Measurements from ENCODE around the gene SYMPK.

The SYMPK gene

DNA sequence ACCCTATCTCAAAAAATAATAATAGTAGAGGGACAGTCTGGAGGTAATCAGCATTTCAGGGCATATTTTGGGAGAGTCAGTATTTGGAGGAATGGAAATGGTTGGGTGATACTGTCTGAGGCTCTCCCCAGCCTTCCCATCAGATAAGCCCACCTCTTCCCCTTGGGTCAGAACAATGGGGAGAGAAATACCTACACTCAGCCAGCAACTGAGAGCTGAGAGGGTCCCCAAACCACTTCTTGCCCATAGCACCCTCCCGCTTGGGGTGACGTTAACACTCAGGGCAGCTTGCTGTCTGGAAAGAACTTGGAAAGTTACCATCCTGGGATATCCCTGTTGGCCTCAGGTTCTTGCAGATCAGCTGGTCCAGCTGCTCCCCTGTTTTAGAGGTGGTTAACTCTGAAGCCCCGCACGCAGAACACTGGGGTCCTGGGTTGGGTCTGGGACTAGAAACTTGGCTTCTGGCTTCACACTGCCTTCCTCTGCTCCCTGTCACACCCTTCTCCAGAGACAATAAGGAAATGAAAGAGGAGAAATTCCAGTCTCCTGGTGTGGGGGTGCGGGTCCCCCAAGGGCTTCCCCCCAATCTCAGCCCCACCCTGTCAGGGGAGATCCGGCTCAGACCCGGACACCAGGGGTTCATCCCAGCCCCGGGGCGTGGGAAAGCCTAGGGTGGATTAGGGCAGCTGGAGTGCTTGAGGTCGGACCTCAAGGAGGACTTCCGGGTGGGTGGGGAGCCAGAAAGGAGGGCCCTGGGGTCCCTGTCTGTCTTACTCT is 3.6 kb upstream of the SYMPK start:
- no peak for DNase-seq

DNA sequence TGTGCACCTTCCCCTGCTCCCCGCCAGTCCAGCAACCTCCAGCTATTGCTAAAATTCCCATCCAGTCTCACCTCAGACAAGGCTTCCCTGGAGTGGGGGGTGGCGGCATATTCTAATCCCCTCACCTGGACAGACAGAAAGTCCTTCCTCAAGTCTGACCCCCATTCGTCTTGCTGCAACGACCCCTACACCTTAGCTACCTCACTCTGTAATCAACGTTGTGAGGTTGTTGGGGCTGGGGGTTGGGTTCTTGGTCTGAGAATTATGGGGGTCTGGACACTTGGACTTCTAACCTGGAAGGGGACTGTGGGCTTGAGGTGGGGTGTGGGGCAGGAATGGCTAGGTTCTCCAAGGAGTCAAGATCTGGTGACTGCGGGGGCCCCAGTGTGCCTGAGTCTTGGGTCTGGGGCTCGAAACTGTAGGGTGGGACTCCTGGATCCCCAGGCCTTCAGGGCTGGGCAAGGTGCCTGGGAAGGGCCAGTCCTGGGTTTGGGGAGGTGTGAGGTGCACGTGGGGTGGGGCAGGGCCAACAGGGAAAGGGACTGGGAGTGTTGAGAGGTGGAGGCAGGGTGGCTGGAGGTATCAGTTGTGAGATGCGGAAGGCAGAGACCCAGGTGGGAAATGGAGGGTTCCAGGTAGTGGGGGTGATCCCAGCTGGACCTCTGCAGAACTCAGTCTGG is 2.5 kb upstream of the SYMPK start:
- no peak for DNase-seq

DNA sequence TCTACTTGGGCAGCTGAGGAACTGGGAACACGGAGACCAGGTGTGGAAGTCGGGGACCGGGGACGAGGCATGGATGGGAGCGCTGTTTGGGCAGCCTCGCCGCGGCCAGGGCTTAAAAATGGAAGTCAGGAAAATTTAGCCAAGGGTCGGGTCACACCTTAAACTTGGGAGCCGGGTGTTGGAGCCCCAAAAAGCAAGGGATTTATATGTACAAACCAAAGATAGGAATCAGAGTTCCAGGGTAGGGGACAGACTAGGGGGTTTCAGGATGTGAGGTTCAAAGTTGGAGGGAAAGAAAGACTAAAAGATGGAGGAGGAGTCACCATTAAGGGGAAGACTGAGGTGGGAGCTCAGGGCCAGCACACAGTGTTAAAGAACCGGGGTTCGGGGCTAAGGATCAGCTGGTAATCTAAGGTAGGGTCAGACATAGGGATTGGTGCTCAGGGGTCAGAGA is 1.7 kb upstream of the SYMPK start:
- no peak for DNase-seq

DNA sequence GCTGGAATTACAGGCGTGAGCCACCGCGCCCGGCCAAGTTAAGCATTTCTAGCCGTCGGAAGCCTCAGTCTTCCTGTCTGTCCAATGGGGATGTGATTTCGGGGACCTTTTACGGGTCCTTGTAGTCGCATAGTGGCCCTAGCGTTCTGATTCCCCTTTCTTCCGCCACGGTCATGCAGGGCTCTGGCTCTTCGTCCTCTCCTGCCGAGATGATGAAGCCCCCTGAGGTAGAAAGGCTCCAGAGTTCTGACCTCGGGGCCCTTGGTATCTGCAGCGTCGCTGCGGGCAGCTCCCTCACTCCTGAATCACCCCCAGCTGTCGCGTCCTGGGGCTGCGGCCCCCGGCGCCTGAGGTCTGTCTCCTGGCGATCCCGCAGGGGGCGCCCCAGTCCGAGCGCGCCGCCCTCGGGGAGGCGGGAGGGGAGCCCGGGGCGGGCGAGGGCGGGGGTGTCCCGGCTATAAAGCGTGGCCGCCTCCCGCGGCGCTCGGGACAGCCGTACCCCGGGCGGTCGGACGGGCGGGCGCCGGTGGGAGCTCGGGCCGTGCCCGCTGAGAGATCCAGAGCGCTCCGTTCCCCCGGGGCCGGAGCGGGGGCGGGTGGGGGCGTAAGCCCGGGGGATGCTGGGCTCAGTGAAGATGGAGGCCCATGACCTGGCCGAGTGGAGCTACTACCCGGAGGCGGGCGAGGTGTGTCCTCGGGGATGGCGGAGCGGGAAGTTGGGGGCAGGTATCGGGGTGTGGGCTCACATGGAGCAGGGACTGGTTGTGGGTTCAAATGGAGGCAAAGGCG is 1.1 kb upstream of the SYMPK start, which contains the start of gene FOXA3:
TSS of gene FOXA3 (plus strand) at position 487 of the 789 bp plus-strand sequence. CDS start at position 618, 131 bp downstream.
- peak; percentile 57 for DNase-seq

DNA sequence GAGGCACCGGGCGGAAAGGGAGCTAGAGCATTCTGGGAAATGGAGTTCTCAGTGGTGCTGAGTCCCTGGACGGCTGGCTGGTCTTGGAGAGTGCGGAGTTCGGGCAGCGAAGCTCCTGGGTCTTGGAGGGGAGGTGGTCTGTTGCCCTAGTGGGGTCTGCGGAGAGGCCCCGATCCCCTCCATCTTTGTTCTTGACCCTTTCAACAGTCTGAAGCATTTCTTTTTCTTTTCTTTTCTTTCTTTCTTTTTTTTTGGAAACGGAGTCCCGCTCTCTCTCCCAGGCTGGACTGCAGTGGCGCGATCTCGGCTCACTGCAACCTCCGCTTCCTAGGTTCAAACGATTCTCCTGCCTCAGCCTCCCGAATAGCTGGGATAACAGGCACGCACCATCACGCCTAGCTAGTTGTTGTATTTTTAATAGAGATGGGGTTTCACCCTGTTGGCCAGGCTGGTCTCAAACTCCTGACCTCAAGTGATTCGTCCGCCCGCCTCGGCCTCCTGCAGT is 440 bp upstream of the SYMPK start:
- no peak for DNase-seq

DNA sequence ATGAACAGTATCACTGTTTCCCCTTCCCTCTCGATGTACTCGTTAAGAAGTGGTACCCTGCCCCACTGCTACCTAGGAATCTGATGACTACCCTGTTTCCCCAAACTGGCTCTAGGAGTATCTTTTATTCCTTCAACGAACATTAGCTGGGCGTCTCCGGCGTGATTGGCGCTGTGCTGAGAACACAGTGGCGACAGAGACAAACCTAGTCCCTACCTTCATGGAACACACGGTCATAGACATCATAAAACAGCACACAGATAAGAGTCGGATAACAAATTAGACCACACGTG is 730 bp downstream of the SYMPK start:
- no peak for DNase-seq

DNA sequence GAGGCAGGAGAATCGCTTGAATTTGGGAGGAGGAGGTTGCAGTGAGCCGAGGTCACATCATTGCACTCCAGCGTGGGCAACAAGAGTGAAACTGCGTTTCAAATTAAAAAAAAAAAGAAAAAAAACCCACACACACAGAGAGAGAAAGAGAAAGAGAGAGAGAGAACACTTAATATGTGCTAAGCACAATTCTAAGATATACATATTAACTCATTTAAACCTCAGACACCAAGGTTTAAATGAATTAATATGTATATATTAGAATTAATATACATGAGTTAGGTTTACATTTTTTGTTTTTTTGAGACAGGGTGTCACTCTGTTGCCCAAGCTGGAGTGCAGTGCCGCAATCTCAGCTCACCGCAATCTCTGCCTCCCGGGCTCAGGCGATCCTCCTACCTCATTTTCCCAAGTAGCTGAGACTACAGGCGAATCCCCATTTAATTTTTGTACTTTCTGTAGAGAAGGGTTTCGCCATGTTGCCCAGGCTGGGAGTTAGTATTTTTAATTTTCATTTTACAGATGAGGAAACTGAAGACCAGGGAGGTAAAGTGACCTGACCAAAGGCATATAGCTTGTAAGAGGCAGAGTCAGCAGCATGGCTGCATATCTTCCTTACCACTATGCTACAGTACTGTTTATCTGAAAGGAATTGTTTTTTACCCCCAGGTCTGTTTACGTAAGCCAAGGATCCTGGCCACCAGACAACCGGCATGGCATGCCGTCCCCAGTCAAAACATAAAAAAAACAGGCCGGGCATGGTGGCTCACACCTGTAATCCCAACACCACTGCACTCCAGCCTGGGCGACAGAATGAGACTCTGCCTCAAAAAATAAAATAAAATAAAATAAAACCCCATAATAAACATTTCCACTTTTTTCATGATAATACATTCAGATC is 2.3 kb downstream of the SYMPK start:
- no peak for DNase-seq

DNA sequence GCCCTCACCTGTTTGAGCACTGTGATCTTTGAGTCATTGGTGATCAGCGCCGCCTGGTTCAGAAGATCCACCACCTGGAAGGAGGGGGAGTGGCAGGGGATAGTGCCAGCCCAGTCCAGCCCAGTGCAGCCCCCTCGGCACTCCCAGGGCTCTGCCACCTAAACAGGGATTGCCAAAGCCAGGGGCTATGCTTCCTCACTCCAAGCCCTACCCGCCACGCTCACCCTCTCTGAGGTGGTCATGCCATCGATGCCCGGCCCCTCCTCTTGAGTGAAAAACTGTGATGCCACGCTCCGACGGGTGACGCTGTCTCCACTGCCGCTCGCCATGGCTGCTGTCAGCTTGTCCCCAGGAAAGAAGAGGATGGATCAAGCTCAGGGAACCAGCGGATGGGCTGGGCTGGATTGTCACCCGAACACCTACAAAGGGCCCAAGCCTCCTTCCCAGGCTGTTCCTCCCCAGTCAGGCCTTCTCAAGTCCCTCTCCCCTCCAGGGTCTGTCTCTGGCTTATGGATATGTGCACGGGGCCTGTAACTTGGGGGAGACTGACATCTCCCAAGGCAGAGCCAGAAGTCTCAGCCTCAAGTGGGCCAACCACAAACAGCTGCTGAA is 8.7 kb downstream of the SYMPK start:
- no peak for DNase-seq

DNA sequence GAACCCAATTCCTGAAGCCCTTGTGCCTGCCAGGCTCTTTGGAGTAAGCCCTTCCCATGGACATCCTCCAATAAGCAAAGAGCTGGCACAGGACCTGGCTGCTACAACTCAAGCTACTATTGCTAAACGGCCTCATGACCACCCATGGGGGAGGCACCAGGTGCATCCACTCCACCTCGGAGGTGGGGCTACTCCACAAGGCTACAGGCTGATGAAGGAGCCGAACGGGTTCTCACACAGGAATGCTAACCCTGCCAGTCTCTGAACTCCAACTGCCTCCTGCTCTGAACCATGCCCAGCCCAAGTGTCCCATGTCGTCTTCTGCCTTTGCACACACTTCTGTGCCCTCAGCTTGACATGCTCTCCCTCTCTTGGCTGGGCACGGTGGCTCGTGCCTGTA is 10.0 kb downstream of the SYMPK start:
- DNase-seq: no peak

DNA sequence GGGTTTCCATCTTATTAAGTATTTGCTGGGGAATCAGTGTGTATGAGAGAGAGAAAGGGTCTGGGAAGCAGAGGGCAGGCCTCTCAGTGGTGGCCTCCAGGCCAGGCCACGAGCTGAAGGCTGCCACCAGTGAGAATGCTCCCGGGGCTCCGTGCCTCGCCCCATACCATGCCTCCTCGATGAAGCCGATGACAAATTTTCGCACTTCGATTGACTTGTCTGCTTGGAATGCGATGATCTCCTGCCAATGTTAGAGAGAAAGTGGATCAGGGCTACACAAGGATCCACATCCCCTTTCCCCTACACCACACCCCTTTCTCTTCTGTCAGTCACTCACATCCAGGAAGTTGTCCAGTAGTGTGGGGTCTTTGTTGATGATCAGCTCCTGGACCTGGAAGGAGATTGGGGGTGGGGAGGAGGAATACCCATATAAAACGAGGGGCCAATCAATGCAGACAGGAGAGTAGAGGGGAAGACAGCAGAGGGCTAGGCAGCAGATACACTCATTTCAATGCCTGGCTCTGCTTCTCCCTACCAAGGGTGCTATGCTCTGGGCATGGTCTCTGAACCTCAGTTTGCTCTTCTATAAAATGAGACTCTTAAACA is 10.7 kb downstream of the SYMPK start:
- DNase-seq: no peak

DNA sequence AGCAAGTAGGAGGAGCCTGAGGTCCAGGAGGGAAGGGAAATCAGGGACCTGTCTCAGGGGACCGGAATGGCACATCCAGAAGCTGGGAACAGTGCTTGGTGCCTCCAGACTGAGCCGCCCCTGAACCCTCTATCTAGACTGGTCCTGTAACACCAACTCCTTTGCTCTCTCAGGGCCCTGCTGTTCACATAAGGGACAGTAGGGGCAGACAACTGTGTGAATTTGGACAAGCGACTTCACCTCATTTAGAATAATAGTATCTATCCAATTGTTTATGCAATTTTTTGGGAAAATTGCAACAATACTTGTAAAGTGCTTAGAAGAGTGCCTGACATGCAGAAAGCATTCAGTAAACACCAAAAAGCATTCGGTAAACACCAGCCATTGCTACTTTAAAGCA is 14.0 kb downstream of the SYMPK start:
- DNase-seq: no peak

DNA sequence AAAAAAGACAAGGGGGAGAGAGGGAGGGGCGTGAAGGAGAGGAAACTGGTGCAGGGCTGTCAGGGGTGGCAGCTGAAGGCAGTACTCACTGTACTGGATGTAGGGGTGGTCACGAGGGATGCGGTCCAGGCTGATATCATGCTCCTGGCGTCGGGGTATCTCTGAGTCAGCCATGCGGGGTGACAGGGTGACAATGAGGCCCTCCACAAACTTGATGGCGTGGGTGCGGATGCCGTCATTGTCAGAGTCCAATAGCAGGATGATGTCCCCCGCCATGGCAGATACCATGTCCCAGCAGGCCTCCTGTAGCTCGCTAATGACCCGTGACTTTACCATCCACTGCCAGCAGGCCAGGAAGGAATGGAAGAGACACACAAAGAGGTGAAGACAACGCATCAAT is 15.3 kb downstream of the SYMPK start:
- DNase-seq: no peak

DNA sequence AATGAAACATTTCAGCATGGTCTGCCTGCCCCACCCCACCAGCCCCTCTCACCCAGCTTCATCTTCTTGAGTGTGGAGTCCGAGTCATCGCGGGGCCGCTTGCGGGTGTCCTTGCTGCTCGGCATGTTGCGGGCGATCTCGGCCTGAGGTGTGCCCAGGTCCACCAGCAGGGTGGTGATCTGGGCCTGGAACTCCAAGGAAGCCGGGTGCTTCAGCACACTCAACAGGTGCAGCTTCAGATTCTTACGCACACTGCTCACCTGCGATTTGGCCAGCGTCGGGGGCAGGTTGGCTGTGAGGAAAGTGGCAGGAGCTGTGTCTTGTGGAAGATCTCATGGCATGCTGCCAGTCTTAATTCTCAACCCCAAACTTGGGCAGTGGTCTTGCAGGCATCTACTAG is 20.7 kb downstream of the SYMPK start:
- DNase-seq: no peak

DNA sequence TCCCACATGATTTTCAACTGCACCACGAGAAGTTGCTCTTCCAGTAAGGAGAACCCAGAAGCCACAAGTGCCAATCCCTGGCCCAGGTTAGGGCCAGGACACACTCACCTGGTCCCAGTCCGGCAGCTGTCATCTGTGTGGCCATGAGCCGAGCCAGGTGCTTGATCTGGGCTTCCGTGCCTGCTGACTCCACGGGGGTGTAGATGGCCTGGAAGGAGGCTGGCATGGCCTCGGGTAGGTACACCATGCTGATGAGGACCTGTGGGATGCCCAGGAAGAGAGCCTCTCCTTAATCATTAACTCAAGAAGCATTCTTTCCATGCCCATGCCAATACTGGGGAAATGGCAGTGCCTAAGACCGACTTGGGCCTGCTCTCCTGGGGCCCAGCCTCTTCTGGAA is 28.0 kb downstream of the SYMPK start:
- no peak for DNase-seq

DNA sequence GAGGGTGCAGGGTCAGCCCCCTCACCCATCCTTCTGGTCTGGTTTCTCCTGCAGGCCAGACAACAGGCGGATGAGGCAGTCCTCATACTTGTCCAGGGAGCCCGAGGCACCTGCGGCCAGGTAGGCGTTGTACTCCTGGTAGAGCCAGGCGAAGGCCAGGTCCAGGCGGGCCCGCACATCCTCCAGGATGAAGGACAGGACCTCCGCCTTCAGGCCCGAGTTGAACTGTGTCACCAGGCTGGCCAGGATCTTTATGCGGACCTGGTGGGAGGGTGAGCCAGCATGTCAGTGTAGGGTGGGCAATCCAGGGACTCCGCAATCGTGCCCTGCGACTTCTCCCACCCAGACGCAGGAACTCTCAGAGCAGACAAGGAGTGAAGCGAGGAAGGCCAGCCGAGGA is 34.0 kb downstream of the SYMPK start:
- no peak for DNase-seq

DNA sequence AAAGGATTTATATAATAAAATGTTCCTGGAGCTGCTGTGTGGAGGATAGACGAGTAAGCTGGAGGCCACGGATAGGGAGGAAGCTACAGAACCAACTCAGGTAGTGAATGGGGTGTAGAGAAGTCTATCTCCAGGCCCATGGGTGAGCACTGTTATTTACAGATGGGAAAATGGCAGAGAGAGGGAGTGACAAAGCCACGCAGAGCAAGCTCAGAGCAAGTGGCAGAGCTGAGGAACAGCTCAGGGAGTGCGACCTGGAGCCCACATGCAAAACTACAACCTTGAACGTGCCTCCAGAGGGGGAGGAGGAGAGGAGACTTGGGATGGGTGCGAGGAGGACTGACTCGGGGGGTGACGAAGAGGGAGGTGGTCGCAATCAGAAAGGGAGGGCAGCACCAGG is 34.4 kb downstream of the SYMPK start:
- DNase-seq: no peak

DNA sequence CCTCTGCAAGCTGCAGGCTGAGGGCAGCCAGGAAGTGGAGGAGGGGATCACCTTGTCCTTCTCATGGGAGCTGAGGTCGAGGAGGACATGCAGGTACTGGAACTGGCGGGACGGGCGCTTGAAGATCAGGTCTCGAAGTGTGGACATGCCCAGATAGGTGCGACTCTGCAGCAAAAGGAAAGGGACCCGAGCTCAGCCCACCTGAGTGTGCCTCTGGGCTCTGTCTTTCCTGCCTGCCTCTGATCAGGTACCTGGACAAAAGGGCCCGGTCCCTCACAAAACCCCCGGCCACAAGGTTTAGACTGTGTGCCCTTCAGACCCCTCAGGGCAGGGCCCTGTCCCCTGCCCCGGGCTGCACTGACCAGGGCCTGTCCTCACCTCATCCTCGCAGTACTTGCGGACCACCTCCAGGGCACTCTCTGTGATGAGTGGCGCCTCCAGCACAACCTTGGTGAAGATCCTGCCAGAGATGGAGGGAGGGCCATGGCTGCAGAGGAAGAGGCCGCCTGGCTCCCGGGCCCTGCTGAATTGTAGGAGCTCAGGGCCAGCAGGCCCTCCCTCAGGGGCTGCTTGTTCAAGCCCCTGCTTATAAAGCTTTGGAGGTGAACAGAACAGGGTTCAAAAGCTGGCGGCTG is 35.4 kb downstream of the SYMPK start:
- DNase-seq: no peak

DNA sequence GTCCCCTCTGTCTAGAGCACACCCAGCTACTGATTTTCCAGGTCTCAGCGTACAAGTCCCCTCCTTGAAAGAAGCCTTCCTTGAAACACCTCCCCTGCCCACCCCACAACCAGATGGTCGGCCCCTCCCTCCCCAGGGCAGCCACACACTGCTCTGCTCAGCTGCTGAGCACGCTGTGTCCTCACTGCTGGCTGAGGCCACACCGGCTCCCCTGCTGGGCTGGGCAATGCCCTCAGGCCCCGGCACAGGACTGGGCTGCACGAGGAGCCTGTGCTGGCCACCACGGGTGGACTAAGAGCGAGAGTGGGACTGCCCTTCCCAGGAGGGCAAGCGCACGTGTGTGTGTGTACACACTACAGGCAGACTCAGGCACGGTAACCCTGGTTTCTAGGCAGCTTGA is 36.0 kb downstream of the SYMPK start:
- DNase-seq: no peak

DNA sequence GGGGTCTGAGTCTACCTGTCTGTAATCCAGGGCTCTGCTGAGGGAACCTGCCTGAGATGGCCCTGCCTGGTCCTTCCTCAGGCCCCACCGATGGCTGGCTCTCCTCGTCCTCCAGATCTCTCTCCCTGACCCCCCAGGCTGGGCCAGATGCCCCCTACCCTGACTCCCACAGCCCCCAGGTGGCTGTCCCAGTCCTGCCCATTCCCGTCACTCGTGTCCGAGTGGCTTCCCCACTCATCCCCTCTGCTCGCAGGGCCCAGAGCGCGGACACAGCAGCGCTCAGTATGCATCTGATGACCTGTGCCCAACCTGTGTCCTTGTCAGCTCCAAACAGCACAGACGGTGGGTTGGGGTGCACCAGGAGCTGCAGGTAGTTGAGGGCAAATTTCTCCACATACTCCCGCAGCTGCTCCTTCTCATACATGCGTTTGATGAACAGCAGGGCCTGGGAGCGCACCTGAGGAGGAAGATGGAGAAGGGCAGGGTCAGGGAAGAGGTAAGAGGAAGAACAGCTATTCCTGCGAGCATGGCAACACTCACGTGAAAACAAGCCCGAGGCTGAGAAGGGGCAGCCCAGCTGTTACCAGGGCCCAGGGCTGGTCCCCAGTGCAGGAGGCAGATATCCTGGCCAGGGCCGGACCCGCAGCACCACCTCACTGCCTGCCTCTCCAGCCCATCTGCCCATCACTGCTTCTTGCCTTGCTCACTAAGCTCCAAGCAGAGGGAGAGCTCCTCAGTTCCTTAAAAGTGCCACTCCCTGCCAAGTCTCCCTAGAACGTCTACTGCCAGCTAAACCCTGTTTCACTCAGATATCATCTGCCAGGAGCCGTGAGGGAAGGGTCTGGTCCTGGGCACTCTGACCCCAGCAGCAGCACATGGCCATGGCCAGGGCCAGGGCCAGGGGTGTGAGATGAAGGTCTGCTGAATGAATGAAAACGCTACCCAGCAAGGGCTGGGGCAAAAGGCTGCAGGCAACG is 36.7 kb downstream of the SYMPK start:
- DNase-seq: no peak

DNA sequence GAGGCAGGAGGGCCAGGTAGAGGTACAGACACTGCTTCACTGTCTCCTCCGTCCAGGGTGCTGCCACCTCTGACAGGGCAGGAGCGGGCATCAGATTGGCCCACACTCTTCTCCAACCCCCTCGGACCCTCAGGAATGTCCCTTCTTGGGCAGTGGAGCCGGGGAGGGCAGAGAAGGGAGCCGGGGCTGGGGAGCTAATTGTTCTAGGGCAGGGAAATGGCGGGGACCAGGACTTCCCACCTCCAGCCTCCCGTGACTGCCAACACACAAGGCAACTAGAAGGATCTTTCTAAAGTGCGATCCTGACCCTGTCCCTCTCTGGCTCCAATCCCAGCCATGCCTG is 37.7 kb downstream of the SYMPK start:
- DNase-seq: no peak

Measured in CD4-positive, alpha-beta T cell treated with Interleukin-15 for 1 hour (primary cell).